ENCODE data around the gene ADAMTS14.
A peak's percentile ranks its signal among the peaks of the same experiment; 100 is the strongest.

Gene ADAMTS14

DNA sequence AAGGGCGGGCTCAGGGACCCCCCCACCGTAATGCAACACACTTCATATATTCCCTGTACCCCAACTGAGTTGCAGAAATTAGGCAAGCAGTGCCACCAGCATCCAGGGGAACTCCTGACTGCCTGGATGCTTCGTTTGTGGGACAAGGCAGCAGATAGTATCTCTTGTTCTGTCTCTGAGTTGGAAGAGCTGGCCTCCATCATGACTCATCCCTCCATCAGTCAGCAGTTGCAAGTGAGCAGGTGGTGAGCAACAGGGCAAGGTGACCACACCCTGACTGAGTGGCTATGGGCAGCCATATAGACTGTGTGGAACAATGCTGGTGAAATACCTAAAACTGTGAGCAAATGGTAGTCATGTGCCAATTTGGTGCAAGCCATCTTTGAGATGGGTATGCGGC lies 22.8 kb upstream of the ADAMTS14 start:
- peak; percentile 22 for DNase-seq (ENCODE audit: low read depth)
- H3K4me3 ChIP-seq (ENCODE audit: low read depth, low read length): no peak overlapping the region
- TF ChIP-seq, protein P1, sequence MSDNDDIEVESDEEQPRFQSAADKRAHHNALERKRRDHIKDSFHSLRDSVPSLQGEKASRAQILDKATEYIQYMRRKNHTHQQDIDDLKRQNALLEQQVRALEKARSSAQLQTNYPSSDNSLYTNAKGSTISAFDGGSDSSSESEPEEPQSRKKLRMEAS (IDR thresholded peaks at IDR 0.05; ENCODE audit: low read depth, low read length): no peak
- TF ChIP-seq, protein P2, sequence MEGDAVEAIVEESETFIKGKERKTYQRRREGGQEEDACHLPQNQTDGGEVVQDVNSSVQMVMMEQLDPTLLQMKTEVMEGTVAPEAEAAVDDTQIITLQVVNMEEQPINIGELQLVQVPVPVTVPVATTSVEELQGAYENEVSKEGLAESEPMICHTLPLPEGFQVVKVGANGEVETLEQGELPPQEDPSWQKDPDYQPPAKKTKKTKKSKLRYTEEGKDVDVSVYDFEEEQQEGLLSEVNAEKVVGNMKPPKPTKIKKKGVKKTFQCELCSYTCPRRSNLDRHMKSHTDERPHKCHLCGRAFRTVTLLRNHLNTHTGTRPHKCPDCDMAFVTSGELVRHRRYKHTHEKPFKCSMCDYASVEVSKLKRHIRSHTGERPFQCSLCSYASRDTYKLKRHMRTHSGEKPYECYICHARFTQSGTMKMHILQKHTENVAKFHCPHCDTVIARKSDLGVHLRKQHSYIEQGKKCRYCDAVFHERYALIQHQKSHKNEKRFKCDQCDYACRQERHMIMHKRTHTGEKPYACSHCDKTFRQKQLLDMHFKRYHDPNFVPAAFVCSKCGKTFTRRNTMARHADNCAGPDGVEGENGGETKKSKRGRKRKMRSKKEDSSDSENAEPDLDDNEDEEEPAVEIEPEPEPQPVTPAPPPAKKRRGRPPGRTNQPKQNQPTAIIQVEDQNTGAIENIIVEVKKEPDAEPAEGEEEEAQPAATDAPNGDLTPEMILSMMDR (IDR thresholded peaks at IDR 0.05; ENCODE audit: low read depth, low read length): no peak
- TF ChIP-seq POLR2A (IDR thresholded peaks at IDR 0.05; ENCODE audit: extremely low read depth, insufficient read length) (no peak), MYC (IDR thresholded peaks at IDR 0.05; ENCODE audit: low read depth, low read length) (no peak)

DNA sequence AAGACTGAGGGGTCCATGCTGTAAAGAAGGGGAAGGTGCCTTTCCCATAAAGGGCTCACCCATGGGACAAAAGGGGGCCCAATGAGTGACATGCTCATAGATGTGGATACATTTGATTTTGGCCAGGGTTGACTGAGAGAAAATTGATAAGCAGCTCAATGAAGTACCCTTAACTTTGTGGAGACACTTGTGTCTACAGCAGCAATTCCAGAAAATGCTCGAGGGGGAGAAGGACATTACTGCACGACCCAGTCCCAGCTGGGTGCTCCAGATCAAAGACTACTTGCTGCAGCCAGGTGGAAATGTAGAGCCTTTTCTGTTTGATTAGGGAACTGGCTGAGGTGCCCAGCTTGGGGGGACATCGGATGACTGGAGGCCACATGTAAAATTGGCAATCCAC lies 22.2 kb upstream of the ADAMTS14 start:
- no peak overlapping the region for H3K4me3 ChIP-seq (ENCODE audit: low read depth, low read length)
- TF ChIP-seq MYC (IDR thresholded peaks at IDR 0.05; ENCODE audit: low read depth, low read length) (no peak), POLR2A (IDR thresholded peaks at IDR 0.05; ENCODE audit: extremely low read depth, insufficient read length) (no peak)
- TF ChIP-seq, protein P2 (IDR thresholded peaks at IDR 0.05; ENCODE audit: low read depth, low read length): no peak
- TF ChIP-seq, protein P1 (IDR thresholded peaks at IDR 0.05; ENCODE audit: low read depth, low read length): no peak
- DNase-seq (ENCODE audit: low read depth): no peak

DNA sequence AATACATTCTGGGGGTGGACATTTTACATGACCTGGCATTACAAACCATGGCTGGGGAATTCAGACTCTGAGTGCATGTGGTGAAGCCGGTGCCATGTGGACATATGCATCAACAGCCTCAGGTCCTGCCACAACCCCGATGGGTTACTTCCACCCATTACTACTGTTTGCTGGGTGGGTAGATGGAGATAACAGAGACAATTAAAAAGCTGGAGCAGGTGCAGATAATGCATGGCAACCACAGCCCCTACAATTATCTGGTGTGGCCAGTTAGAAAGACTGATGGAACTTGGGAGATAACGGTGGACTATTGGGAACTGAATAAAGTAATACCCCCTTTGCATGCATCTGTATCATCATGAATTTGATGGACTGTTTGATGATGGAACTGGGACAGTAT lies 21.6 kb upstream of the ADAMTS14 start:
- TF ChIP-seq POLR2A (IDR thresholded peaks at IDR 0.05; ENCODE audit: extremely low read depth, insufficient read length): no peak
- no peak for TF ChIP-seq MYC (IDR thresholded peaks at IDR 0.05; ENCODE audit: low read depth, low read length)
- TF ChIP-seq, protein P1 (IDR thresholded peaks at IDR 0.05; ENCODE audit: low read depth, low read length): no peak
- TF ChIP-seq, protein P2 (IDR thresholded peaks at IDR 0.05; ENCODE audit: low read depth, low read length): no peak
- H3K4me3 ChIP-seq (ENCODE audit: low read depth, low read length): no peak overlapping the region
- no peak for DNase-seq (ENCODE audit: low read depth)

DNA sequence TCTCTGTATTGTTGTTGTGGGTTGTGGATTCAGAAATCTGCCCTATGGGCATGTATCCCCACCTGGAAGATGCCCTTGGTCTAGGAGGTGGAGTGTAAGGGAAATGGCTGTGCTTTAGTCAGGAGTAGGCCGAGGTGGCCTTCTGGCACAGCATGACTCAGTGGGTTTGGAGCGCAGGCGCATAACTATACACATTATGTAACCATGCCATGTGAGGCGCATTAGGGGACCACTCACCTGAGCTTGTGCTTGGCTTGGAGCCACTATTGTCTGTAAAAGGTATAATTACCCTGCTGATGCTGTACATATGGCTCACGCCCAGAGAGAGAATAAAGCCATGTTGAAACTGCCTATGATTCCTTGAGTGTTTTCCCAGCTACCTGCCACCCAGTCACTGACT lies 20.6 kb upstream of the ADAMTS14 start:
- DNase-seq (ENCODE audit: low read depth): peak; percentile 63
- H3K4me3 ChIP-seq (ENCODE audit: low read depth, low read length): no peak overlapping the region
- TF ChIP-seq, protein P2 (IDR thresholded peaks at IDR 0.05; ENCODE audit: low read depth, low read length): no peak
- TF ChIP-seq, protein P1 (IDR thresholded peaks at IDR 0.05; ENCODE audit: low read depth, low read length): no peak
- TF ChIP-seq MYC (IDR thresholded peaks at IDR 0.05; ENCODE audit: low read depth, low read length): 0 out of 2 replicates have a peak, but pooled peaks have one; percentile 16
- no peak for TF ChIP-seq POLR2A (IDR thresholded peaks at IDR 0.05; ENCODE audit: extremely low read depth, insufficient read length)

DNA sequence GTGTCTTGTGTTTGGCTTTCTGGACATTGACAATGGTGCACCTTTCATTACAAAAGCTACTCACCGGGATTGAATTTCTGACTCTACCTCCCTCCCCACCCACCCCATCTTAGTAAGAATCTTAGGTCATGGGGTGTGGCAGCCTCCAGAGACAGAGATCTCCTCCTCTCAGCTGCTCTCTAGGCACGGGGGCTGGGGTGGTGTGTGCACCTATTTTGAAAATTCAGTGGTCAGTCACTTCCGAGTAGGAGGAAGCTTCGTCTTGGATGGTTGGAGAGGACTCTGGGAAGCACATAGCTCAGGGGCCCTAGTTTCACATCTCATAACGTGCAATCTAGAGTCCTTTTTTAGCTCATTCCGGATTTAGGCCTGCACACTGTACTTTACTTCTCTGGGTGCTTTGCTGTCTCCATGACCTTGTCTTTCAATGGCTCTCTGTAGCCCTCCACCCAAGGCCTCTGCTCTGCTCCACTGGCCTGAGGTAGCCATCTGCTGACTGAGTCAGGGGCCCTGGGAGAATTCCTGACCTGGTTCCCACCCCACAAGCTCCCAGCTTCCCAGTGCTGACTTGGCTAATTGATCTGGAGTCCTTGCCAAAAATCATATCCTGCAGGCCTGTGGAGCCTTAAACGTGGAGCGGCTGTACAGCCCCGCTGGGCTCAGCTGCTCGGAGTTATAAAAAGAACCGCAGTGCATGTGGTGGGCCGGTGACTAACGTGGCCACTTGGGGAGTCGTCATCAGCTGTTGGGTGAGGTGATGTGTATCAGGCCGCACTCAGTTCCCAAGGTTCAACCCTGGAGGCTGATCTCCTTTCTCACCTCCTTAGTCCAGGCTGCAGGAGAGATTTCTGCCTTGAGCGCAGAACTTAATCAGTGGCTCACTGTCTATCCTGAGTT lies 19.3 kb upstream of the ADAMTS14 start:
- TF ChIP-seq, protein P1 (IDR thresholded peaks at IDR 0.05; ENCODE audit: low read depth, low read length): no peak
- TF ChIP-seq POLR2A (IDR thresholded peaks at IDR 0.05; ENCODE audit: extremely low read depth, insufficient read length) (no peak), MYC (IDR thresholded peaks at IDR 0.05; ENCODE audit: low read depth, low read length) (no peak)
- TF ChIP-seq, protein P2 (IDR thresholded peaks at IDR 0.05; ENCODE audit: low read depth, low read length): no peak
- H3K4me3 ChIP-seq (ENCODE audit: low read depth, low read length): no peak overlapping the region
- no peak for DNase-seq (ENCODE audit: low read depth)

All from NB4 (cell line).